ENCODE data around the gene PRR19.

DNA sequence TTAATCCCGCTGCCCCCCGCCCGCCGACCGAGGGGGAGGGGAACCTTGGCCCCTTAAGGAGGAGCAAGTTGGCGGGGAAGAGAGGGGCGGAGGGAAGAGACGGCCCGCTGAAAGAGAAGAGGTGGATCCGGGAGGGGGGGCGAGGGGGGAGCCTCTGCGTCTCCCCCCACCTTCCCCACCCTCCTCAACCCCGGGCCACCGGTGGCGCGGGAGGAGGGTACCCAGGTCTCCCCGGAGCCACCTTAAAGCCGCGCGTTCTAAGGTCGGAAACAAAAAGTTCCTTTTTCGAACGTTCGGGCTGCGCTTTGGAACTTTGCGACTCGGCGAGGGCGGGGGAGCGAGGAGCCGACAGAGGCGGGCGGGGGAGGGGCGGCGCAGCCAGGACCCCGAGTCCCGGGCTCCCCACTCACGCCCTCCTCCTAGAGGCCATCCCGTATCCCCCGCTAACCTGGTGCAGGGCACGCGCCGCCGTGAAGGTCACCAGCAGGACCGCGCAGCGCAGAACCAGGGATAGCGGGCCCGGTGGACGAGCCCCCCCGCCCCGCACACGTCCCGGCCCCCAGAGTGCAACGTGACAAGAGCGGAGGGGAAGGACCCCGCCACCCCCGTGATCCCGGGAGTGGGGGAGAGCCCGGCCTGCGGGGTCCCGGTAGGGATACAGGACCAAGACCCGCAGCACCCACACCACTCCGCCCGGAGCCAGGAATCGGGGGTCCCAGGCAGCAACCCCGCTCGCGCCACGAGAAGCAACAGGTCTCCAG lies 47.7 kb upstream of the PRR19 start:
- TF ChIP-seq CTCF (conservative IDR thresholded peaks at IDR 0.05; ENCODE audit: low read length) (no peak), EZH2phosphoT487 (IDR thresholded peaks at IDR 0.05; ENCODE audit: borderline replicate concordance) (no peak)
